Duodenal mucosa (tissue), 2 donors: ENCODE data around the gene DMRTA1.
"Not testable (repeated sequence)": the region's sequence is repeated elsewhere in the genome, so short reads cannot be mapped to it uniquely, and the experiment has no call there.

Source experiments
- H3K27ac ChIP-seq: one replicate; pipeline ENCODE4 v1.7.0; 2013; ENCODE audit warnings: low read depth, low read length
- H3K27me3 ChIP-seq, 2 donors: one replicate each; pipeline ENCODE4 v1.7.0; 2013; ENCODE audit warnings: low read length in 2 of 2, control low read depth in 1 of 2; ENCODE audit not compliant: insufficient read depth in 2 of 2, control insufficient read depth in 1 of 2
- H3K36me3 ChIP-seq, 2 donors: one replicate each; pipeline ENCODE4 v1.7.0; 2013; ENCODE audit warnings: low read length in 2 of 2, control low read depth in 1 of 2; ENCODE audit not compliant: insufficient read depth in 2 of 2, control insufficient read depth in 1 of 2
- H3K4me1 ChIP-seq, 2 donors: one replicate each; pipeline ENCODE4 v1.7.0; 2013; ENCODE audit warnings: low read length in 2 of 2, control low read depth in 1 of 2; ENCODE audit not compliant: insufficient read depth in 2 of 2, control insufficient read depth in 1 of 2
- H3K4me3 ChIP-seq, 2 donors: one replicate each; pipeline ENCODE4 v1.7.0; 2013; ENCODE audit warnings: low read length in 2 of 2, low read depth in 1 of 2
- H3K9ac ChIP-seq, 2 donors: one replicate each; pipeline ENCODE4 v1.7.0; 2013; ENCODE audit warnings: low read length in 2 of 2, low read depth in 1 of 2
- H3K9me3 ChIP-seq, 2 donors: one replicate each; pipeline ENCODE4 v1.7.0; 2013; ENCODE audit warnings: low read length in 2 of 2, control low read depth in 1 of 2; ENCODE audit not compliant: control insufficient read depth in 1 of 2

The DMRTA1 gene

GRCh38 chr9:22433691-22434090, 12.9 kb upstream of the DMRTA1 start:
- no peak overlapping the region for H3K27ac ChIP-seq

GRCh38 chr9:22435252-22435651, 11.4 kb upstream of the DMRTA1 start:
- not testable (repeated sequence) for H3K4me3 ChIP-seq, H3K27me3 ChIP-seq, H3K4me1 ChIP-seq, H3K9ac ChIP-seq, H3K36me3 ChIP-seq, H3K27ac ChIP-seq, H3K9me3 ChIP-seq

More at GRCh38 chr9:22433691-22434090, 12.9 kb upstream of the DMRTA1 start:
- no peak overlapping the region for H3K9ac ChIP-seq
- no peak overlapping the region for H3K4me3 ChIP-seq
- H3K27me3 ChIP-seq, result no peaks in the 10 kb centered on the region
- H3K9me3 ChIP-seq, result no peaks in the 10 kb centered on the region
- H3K4me1 ChIP-seq, result no peaks in the 10 kb centered on the region
- H3K36me3 ChIP-seq, result no peaks in the 10 kb centered on the region

GRCh38 chr9:22437461-22438067, 9.1 kb upstream of the DMRTA1 start:
- not testable (repeated sequence) for H3K27me3 ChIP-seq, H3K4me1 ChIP-seq, H3K27ac ChIP-seq, H3K36me3 ChIP-seq, H3K9ac ChIP-seq, H3K9me3 ChIP-seq, H3K4me3 ChIP-seq

- H3K4me1 ChIP-seq, result no peaks in the 10 kb centered on the region
- H3K9me3 ChIP-seq, result no peaks in the 10 kb centered on the region
- no peak overlapping the region for H3K9ac ChIP-seq
These were observed 5.8 kb upstream of the DMRTA1 start for GRCh38 chr9:22440841-22441240.

GRCh38 chr9:22446950-22447617, 460 bp downstream of the DMRTA1 start:
- Histone ChIP-seq H3K27me3 (peaks cover 11 to 14% of the 10 kb centered on the region in 2 donors), H3K27ac (peak overlapping the region; percentile 61), H3K36me3 (no peaks in the 10 kb centered on the region), H3K4me3 (peak overlapping the region; percentile 70 to 73), H3K9ac (peak overlapping the region; percentile 20 to 62), H3K9me3 (no peaks in the 10 kb centered on the region), H3K4me1 (peaks cover 0 to 4% of the 10 kb centered on the region in 2 donors)

More at GRCh38 chr9:22440841-22441240, 5.8 kb upstream of the DMRTA1 start:
- Histone ChIP-seq H3K36me3 (no peaks in the 10 kb centered on the region), H3K27me3 (peaks cover 10 to 11% of the 10 kb centered on the region in 2 donors), H3K27ac (no peak overlapping the region), H3K4me3 (no peak overlapping the region)

- H3K36me3 ChIP-seq, result no peaks in the 10 kb centered on the region
- peak overlapping the region; percentile 70 to 73 for H3K4me3 ChIP-seq
- no peaks in the 10 kb centered on the region for H3K9me3 ChIP-seq
- peaks cover 0 to 4% of the 10 kb centered on the region in 2 donors for H3K4me1 ChIP-seq
- H3K9ac ChIP-seq, result peak overlapping the region; percentile 20 to 62
- H3K27me3 ChIP-seq, result peaks cover 11 to 14% of the 10 kb centered on the region in 2 donors
- peak overlapping the region; percentile 61 for H3K27ac ChIP-seq
These were observed 1.1 kb downstream of the DMRTA1 start for GRCh38 chr9:22447618-22448305.

- H3K9me3 ChIP-seq, result no peaks in the 10 kb centered on the region
- no peak overlapping the region for H3K4me3 ChIP-seq
- H3K27ac ChIP-seq, result no peak overlapping the region
- H3K9ac ChIP-seq, result no peak overlapping the region
- H3K36me3 ChIP-seq, result no peaks in the 10 kb centered on the region
- H3K4me1 ChIP-seq, result peaks cover 0 to 4% of the 10 kb centered on the region in 2 donors
- peaks cover 5 to 11% of the 10 kb centered on the region in 2 donors for H3K27me3 ChIP-seq
These were observed 3.1 kb downstream of the DMRTA1 start for GRCh38 chr9:22449719-22450118.

- H3K9ac ChIP-seq, result no peak overlapping the region
- H3K4me1 ChIP-seq, result peaks cover 0 to 3% of the 10 kb centered on the region in 2 donors
- no peaks in the 10 kb centered on the region for H3K36me3 ChIP-seq
- H3K9me3 ChIP-seq, result no peaks in the 10 kb centered on the region
- no peak overlapping the region for H3K4me3 ChIP-seq
- H3K27ac ChIP-seq, result no peak overlapping the region
- peaks cover 0 to 3% of the 10 kb centered on the region in 2 donors for H3K27me3 ChIP-seq
These were observed 5.9 kb downstream of the DMRTA1 start for GRCh38 chr9:22452415-22453010.

GRCh38 chr9:22454016-22454415, 7.4 kb downstream of the DMRTA1 start:
- Histone ChIP-seq H3K27me3 (no peaks in the 10 kb centered on the region), H3K9ac (no peak overlapping the region), H3K27ac (no peak overlapping the region), H3K36me3 (no peaks in the 10 kb centered on the region), H3K4me3 (no peak overlapping the region), H3K9me3 (no peaks in the 10 kb centered on the region), H3K4me1 (no peaks in the 10 kb centered on the region)

GRCh38 chr9:22455181-22455580, 8.6 kb downstream of the DMRTA1 start:
- Histone ChIP-seq H3K9ac (no peak overlapping the region), H3K4me1 (no peaks in the 10 kb centered on the region), H3K9me3 (no peaks in the 10 kb centered on the region), H3K36me3 (no peaks in the 10 kb centered on the region), H3K27ac (no peak overlapping the region), H3K27me3 (no peaks in the 10 kb centered on the region), H3K4me3 (no peak overlapping the region)
